ENCODE data around the gene TRIM2.
A peak's percentile ranks its signal among the peaks of the same experiment; 100 is the strongest.

Gene TRIM2

DNA sequence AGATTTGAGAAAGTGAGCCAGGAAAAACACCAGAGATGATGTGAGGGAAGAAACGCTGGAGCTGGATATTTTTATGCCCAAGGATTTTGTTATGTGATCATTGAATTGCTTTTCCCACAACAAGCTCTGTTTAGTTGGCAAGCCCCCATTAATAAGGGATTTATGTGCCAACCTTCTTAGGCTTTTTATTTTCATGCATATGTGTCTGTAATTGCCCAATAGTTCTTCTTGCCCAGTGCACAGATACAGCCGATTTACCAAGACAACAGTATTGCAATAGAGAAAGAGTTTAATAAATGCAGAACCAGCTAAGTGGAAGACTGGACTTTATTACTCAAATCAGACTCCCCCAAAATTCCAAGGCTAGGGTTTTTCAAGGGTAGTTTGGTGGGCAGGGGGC, 57.7 kb downstream of the TRIM2 start:
- in situ Hi-C loops (cut with HindIII; ENCODE audit: low pct_ligation_motif_present, low pct_unique_long_range_greater_than_20kb, low sequenced_read_pairs), result no loop called here
- DNase-seq, result no peak

DNA sequence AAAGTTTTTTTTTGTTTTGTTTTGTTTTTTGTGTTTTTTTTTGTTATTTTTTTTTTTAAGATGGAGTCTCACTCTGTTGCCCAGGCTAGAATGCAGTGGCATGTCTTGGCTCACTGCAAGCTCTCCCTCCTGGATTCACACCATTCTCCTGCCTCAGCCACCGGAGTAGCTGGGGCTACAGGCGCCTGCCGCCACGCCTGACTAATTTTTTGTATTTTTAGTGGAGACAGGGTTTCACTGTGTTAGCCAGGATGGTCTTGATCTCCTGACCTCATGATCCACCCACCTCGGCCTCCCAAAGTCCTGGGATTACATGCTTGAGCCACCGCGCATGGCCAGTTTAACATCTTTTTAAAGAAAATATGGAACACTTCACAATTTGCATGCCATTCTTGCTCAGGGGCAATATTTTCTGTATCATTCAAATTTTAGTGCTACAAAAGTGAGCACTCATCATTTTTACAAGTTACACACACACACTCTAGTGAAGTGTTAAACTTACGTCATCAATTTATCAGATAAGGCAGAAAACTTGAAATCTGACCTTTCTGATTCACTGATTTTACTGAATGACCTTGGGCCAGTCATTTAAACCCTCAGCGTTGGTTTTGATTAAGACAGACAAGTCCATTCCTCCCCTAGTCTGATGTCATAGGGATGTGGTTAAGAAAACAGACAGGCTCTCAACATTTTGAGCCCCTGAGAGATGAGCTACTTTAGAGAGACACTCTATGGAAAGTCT, 61.2 kb downstream of the TRIM2 start:
- DNase-seq, result peak; percentile 27
- in situ Hi-C loops (cut with HindIII; ENCODE audit: low pct_ligation_motif_present, low pct_unique_long_range_greater_than_20kb, low sequenced_read_pairs), result no loop called here

DNA sequence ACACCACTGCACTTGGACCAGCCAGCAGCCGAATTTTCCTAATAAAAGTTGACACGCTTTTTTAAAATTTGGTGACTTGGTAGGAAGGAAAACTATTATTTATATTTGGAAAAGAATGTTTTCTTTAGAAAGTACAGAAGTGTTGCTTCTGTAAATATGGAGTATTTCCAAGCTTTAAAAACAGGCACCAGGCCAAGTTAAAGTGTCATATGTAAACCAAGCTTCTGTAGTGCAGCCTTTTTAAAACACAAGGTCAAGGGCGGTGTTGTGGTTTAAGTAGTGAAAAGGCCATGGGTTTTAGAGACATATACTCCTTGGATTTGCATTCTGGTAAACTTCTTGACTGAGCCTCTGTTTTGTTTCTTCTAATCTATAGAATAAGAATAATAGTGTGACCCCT, 62.7 kb downstream of the TRIM2 start:
- DNase-seq, result no peak
- in situ Hi-C loops (cut with HindIII; ENCODE audit: low pct_ligation_motif_present, low pct_unique_long_range_greater_than_20kb, low sequenced_read_pairs), result no loop called here

DNA sequence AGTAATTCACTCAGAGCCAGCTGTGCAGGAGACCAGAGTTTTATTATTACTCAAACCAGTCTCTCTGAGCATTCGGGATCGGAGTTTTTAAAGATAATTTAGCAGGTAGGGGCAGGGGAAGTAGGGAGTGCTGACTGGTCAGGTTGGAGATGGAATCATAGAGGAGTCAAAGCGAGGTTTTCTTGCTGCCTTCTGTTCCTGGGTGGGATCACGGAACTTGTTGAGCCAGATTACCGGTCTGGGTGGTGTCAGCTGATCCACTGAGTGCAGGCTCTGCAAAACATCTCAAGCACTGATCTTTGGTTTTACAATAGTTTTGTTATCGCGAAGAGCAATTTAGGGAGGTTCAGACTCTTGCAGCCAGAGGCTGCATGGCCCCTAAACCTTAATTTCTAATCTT, 63.6 kb downstream of the TRIM2 start:
- DNase-seq, result no peak
- in situ Hi-C loops (cut with HindIII; ENCODE audit: low pct_ligation_motif_present, low pct_unique_long_range_greater_than_20kb, low sequenced_read_pairs), result no loop called here

DNA sequence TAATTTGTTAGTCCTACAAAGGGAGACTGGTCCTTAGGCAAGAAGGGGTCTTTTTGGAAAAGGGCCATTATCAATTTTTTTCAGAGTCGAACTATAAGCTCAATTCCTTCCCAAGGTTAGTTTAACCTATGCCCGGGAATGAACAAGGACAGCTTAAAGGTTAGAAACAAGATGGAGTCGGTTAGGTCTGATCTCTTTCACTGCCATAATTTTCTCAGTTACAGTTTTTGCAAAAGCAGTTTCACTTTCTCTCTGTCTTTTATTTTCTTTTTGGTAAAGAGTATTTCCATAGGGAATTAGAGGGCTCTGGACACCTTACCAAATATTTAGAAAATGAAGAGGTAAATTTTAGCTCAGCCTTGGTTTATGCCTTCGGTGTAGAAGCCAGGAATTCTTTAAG, 64.1 kb downstream of the TRIM2 start:
- DNase-seq, result no peak
- in situ Hi-C loops (cut with HindIII; ENCODE audit: low pct_ligation_motif_present, low pct_unique_long_range_greater_than_20kb, low sequenced_read_pairs), result no loop called here

DNA sequence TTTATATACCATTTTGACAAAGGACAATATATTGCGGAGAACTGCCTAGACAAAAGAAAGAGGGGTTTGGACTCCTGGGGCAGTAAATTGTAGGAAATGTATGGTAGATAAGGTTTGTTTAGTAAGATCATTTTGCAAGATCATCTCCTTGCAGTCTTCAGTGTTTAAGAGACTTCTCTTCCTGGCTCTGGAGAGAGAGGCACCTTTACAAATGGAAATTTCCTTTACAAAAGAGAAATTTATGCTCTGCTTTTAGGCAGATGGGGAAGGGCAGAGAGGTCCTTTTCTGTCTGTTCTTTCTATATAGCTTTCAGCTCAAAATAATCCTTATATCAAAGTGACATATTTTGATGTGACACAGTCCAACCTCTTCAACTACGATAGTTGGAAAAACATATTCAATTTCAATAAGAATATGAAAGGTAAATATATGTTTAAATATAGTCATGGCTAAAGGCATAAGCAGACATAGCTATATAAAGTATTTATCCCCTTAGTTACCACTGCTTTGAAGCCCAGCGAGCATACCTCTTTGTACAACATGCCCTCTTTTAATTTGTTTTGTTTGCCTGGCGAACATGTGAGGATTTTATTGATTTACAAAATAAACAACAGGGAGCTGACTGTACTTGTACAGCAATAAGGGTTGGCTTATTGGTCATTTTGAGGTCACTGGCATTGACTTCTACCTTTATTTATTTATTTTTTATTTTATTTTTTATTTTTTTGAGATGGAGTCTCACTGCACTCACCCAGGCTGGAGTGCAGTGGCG, 65.2 kb downstream of the TRIM2 start:
- in situ Hi-C loops (cut with HindIII; ENCODE audit: low pct_ligation_motif_present, low pct_unique_long_range_greater_than_20kb, low sequenced_read_pairs), result no loop called here
- DNase-seq, result no peak

DNA sequence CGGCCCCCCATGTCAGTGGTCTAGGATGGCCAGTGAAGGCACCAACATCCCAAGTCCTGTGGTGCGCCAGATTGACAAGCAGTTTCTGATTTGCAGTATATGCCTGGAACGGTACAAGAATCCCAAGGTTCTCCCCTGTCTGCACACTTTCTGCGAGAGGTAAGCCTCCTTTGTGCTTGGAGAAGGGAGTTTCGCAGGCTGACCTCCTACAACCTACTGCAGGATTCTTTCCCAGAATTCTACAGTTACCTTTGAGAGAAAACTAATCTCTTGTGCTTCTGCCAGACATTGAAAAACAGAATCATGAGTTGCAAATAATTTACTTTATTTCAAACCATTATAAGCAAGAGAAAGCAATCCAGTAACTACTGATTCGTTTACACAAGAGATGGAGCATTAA, 66.1 kb downstream of the TRIM2 start:
- in situ Hi-C loops (cut with HindIII; ENCODE audit: low pct_ligation_motif_present, low pct_unique_long_range_greater_than_20kb, low sequenced_read_pairs), result no loop called here
- no peak for DNase-seq

DNA sequence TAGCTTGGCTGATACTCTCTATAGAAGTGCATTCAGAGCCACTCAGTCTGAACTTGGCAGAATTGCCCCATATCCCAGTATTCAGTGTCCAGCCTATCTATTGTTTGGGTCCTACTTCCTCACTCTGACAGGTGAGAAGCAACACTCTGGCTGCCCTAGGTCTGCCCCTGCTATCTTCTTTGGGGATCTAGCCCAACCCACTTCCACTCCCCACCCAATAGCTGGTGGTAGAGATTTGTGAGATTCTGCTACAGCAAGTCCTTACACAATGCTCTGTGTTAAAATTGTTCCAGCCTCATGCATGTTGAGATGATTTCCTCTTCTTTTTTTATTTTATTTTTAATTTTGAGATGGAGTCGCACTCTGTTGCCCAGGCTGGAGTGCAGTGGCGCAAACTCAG, 67.6 kb downstream of the TRIM2 start:
- no peak for DNase-seq
- in situ Hi-C loops (cut with HindIII; ENCODE audit: low pct_ligation_motif_present, low pct_unique_long_range_greater_than_20kb, low sequenced_read_pairs), result no loop called here

DNA sequence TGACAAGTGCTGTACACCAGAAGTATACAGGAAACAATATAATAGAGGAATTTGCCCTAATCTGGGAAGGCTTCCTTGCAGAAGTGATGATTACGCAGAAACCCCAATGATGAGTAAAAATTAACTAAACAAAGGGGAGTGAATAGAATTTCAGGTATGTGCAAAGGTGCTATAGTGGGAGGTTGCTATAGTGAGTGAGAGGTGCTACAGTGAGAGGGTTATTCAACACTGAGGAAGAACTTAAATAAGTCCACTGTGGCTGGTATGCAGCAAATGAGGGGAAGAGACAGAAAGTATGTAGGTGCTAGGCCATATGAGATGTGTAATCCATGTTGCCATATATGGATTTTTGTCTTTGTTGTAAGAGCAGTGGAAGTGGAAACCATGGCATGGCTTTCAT, 69.5 kb downstream of the TRIM2 start:
- in situ Hi-C loops (cut with HindIII; ENCODE audit: low pct_ligation_motif_present, low pct_unique_long_range_greater_than_20kb, low sequenced_read_pairs), result no loop called here
- no peak for DNase-seq

DNA sequence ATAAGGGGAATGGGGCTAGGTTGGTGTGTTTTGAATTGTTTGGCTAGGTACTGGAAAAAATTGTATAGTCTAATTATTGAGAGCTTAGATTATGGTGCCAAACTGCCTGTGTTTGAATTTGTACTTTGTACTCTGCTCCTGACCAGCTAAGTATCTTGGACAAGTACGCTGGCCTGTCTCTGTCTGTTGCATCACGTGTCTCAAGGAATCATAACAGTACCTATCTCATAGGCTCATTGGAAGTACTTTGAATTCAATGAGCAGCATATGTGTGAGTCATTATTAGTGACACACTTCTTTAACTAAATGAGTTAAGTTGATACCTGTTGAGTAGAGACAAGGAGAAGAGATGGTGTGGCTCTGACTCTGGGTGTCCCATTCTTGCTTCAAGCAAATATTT, 70.7 kb downstream of the TRIM2 start:
- DNase-seq, result no peak
- in situ Hi-C loops (cut with HindIII; ENCODE audit: low pct_ligation_motif_present, low pct_unique_long_range_greater_than_20kb, low sequenced_read_pairs), result no loop called here

DNA sequence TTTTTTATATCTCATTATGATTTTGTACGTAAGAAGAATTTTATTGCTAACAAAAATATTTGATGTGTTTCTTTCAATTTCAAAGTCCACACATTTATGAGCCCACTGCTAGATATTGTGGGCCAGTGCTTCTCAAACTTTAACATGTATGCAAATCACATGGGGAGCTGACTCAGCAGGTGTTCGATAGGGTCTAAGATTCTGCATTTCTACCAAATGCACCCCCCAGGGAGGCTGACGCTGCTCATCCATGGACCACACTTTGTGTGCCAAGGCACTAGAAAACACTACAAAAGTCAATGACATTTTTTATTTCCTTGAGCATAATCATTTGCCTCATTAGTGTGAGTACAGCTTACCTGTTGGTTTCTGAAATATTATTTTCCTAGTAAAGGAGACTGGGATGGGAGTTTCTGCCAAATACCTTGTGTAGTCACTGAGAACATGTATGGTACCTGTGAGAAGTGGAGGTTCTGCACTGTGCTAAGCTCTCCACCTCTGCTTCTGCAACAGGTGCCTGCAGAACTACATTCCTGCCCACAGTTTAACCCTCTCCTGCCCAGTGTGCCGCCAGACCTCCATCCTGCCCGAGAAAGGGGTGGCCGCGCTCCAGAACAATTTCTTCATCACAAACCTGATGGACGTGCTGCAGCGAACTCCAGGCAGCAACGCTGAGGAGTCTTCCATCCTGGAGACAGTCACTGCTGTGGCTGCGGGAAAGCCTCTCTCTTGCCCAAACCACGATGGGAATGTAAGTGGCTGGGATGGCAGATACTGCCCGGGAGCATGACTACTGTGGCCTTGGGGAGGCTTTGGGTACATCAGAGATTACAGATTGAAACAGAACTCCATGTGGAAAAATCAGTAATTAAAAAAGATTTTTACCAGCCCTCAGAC, 71.4 kb downstream of the TRIM2 start:
- in situ Hi-C loops (cut with HindIII; ENCODE audit: low pct_ligation_motif_present, low pct_unique_long_range_greater_than_20kb, low sequenced_read_pairs), result no loop called here
- DNase-seq, result no peak

DNA sequence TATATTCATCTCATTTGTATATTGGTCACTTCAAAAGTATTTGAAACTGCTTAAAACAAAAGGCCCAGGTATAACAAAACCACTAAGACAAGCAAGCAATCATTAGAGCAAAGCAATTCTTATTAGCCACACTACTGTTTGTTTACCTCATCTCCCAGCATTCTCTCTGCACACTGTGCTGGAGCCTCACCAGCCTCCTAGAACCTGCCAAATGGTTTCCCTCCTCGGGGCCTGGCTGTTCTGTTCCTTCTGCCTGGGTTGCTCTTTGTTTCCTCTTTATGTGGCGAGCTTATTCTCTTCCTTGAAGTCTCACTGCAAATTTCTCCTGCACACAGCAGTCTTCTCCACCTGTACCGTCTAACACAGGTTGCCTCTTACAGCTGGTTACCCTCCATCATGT, 72.7 kb downstream of the TRIM2 start:
- no peak for DNase-seq

DNA sequence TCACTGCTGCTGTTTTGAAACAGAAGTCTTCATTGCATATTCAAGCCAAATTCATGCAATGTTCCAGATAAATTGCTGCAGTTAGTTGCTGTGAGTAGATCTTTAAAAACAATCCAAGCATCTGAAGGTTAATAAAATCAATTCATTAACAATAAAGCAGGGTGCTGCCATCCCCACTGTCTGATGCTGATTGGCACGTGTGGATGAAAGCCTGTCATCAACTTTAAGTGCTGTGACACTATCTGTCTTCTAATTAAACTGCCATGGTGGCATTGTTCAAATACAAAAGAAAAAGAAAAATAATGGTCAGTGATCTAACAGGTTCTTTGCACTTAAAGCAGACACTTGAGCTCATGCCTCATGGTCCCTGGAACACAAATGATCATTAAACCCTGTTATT, 77.2 kb downstream of the TRIM2 start:
- no peak for DNase-seq
- in situ Hi-C loops (cut with HindIII; ENCODE audit: low pct_ligation_motif_present, low pct_unique_long_range_greater_than_20kb, low sequenced_read_pairs), result no loop called here

More for the DNA sequence above, 72.7 kb downstream of the TRIM2 start:
- in situ Hi-C loops (cut with HindIII; ENCODE audit: low pct_ligation_motif_present, low pct_unique_long_range_greater_than_20kb, low sequenced_read_pairs), result no loop called here

DNA sequence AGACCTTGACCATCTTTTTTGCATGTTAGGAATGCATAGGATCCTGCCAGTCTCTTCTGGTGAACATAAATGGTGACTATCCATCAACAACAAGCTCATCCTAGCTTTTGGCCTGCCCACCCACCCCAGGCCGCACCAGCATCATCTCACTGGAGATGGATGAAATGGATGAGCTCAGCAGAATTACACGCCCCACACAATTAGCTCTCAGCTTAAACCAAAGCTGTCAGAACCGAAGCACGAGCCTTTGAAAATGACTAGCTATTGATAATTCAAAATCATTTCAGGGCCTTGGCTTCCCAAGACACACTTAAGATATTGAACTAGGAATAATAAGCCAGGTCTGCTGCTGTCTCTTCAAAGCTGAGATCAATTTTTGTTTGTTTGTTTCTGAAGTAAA, 77.8 kb downstream of the TRIM2 start:
- in situ Hi-C loops (cut with HindIII; ENCODE audit: low pct_ligation_motif_present, low pct_unique_long_range_greater_than_20kb, low sequenced_read_pairs), result no loop called here
- no peak for DNase-seq

DNA sequence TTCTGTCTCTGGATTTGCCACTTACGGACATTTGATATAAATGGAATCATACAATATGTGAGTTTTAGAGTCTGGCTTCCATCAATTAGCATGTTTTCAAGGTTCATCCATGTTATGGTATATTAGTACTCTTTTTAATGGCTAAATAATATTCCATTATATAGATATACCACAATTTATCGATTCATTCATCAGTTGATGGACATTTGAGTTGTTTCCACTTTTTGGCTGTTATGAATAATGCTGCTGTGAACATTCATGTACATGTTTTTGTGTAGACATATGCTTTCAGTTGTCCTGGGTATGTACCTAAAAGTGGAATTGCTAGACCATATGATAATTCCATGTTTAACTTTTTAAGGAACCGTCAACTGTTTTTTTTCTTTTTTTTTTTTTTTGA, 79.0 kb downstream of the TRIM2 start:
- in situ Hi-C loops (cut with HindIII; ENCODE audit: low pct_ligation_motif_present, low pct_unique_long_range_greater_than_20kb, low sequenced_read_pairs), result no loop called here
- DNase-seq, result no peak

DNA sequence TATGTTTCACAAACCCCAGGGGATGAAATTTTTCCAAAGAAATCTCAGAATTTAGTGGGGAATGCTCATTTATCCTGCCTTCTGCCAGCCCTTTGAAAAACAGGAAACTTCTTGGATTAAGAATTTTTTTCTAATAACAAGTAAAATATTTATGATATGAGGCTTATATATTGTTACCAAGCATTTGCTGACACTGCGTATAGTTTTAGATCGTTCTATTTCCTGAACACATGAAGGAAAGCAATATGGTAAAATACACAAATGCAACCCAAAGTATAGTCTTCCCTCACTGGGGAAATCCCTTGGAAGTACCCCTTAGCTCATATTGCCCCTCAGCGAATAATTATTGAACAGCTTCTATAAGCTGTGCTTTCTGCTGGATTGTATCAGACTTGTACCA, 85.9 kb downstream of the TRIM2 start:
- DNase-seq, result no peak
- in situ Hi-C loops (cut with HindIII; ENCODE audit: low pct_ligation_motif_present, low pct_unique_long_range_greater_than_20kb, low sequenced_read_pairs), result no loop called here

DNA sequence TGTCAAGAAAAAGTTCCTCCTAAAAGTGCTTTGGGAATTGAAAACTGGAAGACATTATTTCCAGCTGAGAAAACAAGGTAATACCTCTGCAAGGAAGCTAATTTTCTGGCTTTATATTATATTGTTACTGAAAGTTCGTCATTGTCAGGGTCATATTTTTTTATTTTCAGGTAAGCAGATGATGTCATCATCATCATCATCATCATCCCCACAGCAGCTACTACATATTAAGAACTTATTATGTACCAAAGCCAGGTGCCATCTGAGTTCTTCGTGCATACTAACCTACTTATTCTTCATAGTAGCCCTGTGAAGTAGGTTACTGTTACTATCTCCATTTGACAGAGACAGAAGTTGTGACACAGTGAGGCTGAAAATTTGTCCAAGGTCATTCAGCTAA, 87.3 kb downstream of the TRIM2 start:
- no peak for DNase-seq
- in situ Hi-C loops (cut with HindIII; ENCODE audit: low pct_ligation_motif_present, low pct_unique_long_range_greater_than_20kb, low sequenced_read_pairs), result no loop called here

DNA sequence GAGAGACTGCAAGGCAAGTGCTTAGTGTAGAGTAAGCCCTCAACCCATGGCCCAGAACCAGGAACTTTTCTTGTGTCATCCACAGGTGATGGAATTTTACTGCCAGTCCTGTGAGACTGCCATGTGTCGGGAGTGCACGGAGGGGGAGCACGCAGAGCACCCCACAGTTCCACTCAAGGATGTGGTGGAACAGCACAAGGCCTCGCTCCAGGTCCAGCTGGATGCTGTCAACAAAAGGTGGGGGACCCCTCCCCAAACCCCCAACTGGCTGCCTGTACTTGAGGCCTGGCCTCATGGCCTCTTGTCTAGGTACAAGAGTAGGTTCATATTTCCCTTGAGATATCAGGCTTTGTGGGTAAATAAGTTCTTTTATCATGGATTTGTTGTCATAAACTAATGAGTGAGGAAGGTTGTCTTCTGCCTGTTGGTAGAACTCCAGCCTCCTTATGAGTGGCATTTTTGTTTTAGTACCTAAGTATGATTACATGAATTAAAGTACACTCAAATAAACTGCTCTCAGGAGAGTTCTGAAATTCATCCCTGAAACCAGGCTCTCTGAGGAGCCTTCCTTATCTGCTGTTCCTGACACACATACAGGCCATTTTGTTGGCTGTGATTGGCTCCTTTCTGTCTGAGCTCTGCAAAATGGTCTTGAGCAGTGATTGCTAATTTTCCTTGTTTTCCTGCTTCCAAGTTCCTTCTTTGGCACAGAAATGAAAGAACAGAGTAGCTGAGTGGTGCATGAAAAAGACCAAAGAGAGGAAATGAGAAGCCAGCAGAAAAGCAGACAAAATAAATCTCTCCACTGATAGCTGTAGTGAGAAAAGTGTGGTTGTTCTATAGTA, 88.9 kb downstream of the TRIM2 start:
- in situ Hi-C loops (cut with HindIII; ENCODE audit: low pct_ligation_motif_present, low pct_unique_long_range_greater_than_20kb, low sequenced_read_pairs), result no loop called here
- no peak for DNase-seq

DNA sequence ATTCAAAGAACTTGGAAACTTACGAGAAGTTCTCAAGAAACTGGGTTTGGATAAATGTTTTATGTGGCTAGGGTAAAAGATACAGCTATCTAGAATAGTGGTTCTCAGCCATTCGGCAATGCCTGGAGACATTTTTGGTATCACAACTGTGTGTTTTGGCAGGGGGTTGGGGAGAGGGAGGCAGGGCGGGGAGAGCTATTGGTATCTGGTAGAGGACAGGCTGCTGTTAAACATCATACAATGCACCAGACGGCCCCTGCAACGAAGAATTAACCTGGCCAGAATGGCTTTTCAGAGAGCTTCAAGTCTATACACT, 89.5 kb downstream of the TRIM2 start:
- in situ Hi-C loops (cut with HindIII; ENCODE audit: low pct_ligation_motif_present, low pct_unique_long_range_greater_than_20kb, low sequenced_read_pairs), result no loop called here
- DNase-seq, result no peak

Data from ACHN (cell line).